PC-3 (cell line): ENCODE data around the gene NTM. TPM values are rescaled to one million over a fixed set of nuclear protein-coding genes. Genes with fewer than 3 reads are reported as not detected.
A peak's percentile ranks its signal among the peaks of the same experiment; 100 is the strongest.

Source experiments
- ATAC-seq: fragments of 200-7000 bp; cut with Tn5 transposase; 2 replicates; pipeline ENCODE4 v1.9.1; 2020; ENCODE audit warnings: mild to moderate bottlenecking, moderate library complexity
- BruUV-seq: library from RNA; stranded (reverse); fragments of 400-500 nt; replicated peaks from 2 replicates; lab custom pipeline; 2021; lab: Mats Ljungman, UMichigan
- CTCF ChIA-PET: fragments of 300-600 bp; sonication (Branson Sonifier 250); formaldehyde crosslinking; loops from one replicate; lab custom pipeline; 2022; ENCODE audit warnings: antibody characterized with exemption; lab: Charles Lee
- POLR2A ChIA-PET: fragments of 300-600 bp; sonication (Branson Sonifier 250); formaldehyde crosslinking; loops from one replicate; lab custom pipeline; 2022; ENCODE audit warnings: antibody characterized with exemption; ENCODE audit not compliant: unreplicated experiment; lab: Charles Lee
- DNase-seq: peaks from one replicate; pipeline ENCODE4 v3.0.0-alpha.2; 2015
- H2AFZ ChIP-seq: fragments of 300-600 bp; sonication (generic); 2 replicates; pipeline ENCODE4 v1.6.0; 2016; ENCODE audit warnings: antibody characterized with exemption, low read length
- H3F3A ChIP-seq: fragments of 300-600 bp; sonication (generic); one replicate; pipeline ENCODE4 v1.6.0; 2017; ENCODE audit warnings: antibody characterized with exemption, low read length, control low read depth, mild to moderate bottlenecking; ENCODE audit not compliant: unreplicated experiment
- H3K27ac ChIP-seq: fragments of 300-600 bp; sonication (generic); 2 replicates; pipeline ENCODE4 v1.5.1; 2016; ENCODE audit warnings: mild to moderate bottlenecking, low read length
- H3K27me3 ChIP-seq: fragments of 300-600 bp; sonication (generic); 2 replicates; pipeline ENCODE4 v1.6.1; 2016; ENCODE audit warnings: low read length, mixed read lengths
- H3K36me3 ChIP-seq: fragments of 300-600 bp; sonication (generic); 2 replicates; pipeline ENCODE4 v1.6.1; 2016; ENCODE audit warnings: low read depth, mixed run types, low read length, mixed read lengths
- H3K4me1 ChIP-seq: fragments of 300-600 bp; sonication (generic); 2 replicates; pipeline ENCODE4 v1.5.1; 2016; ENCODE audit warnings: low read length; ENCODE audit not compliant: insufficient read depth
- H3K4me2 ChIP-seq: fragments of 300-600 bp; sonication (generic); 2 replicates; pipeline ENCODE4 v1.6.0; 2016; ENCODE audit warnings: low read length
- H3K4me3 ChIP-seq: fragments of 300-600 bp; sonication (generic); 2 replicates; pipeline ENCODE4 v1.5.1; 2016; ENCODE audit warnings: mild to moderate bottlenecking, low read length, mixed read lengths
- H3K79me2 ChIP-seq: fragments of 300-600 bp; sonication (generic); 2 replicates; pipeline ENCODE4 v1.6.1; 2017; ENCODE audit warnings: low read length, mixed read lengths
- H3K9ac ChIP-seq: fragments of 300-600 bp; sonication (generic); 2 replicates; pipeline ENCODE4 v1.6.0; 2016; ENCODE audit warnings: mild to moderate bottlenecking, low read length
- H3K9me2 ChIP-seq: fragments of 300-600 bp; sonication (generic); replicated peaks from 2 replicates; pipeline ENCODE4 v1.6.1; 2016; ENCODE audit warnings: mixed run types, low read length, mixed read lengths
- H3K9me3 ChIP-seq: fragments of 300-600 bp; sonication (generic); 2 replicates; pipeline ENCODE4 v1.6.1; 2016; ENCODE audit warnings: low read length, mixed read lengths
- H4K20me1 ChIP-seq: fragments of 300-600 bp; sonication (generic); 2 replicates; pipeline ENCODE4 v1.6.1; 2016; ENCODE audit warnings: low read length, mixed read lengths
- CTCF ChIP-seq: fragments of 300-600 bp; sonication (generic); conservative IDR thresholded peaks from 2 replicates; pipeline ENCODE4 v1.5.1; 2017; ENCODE audit warnings: antibody characterized with exemption, low read depth, mild to moderate bottlenecking, low read length
- EZH2 ChIP-seq: fragments of 300-600 bp; sonication (generic); IDR thresholded peaks from one replicate; pipeline ENCODE4 v1.6.1; 2017; ENCODE audit warnings: antibody characterized with exemption, mild to moderate bottlenecking, low read length; ENCODE audit not compliant: unreplicated experiment
- EZH2phosphoT487 ChIP-seq: fragments of 300-600 bp; sonication (generic); IDR thresholded peaks from 2 replicates; pipeline ENCODE4 v1.6.1; 2018; ENCODE audit warnings: mild to moderate bottlenecking, antibody characterized with exemption, low read length, borderline replicate concordance
- intact Hi-C: fragments of 100-400 bp; cut with micrococcal nuclease; formaldehyde crosslinking; loops from 2 replicates; pipeline ENCODE4 v1.9.0; 2023
- total RNA-seq: library from RNA; depleted of rRNA; stranded (reverse); fragments of >200 nt; gene quantifications from 2 replicates; pipeline ENCODE4 v1.2.3, GENCODE V29; 2014

Gene NTM
- total RNA-seq, 1 experiment from 2014 or later, result not detected

- H3K9me2 ChIP-seq, result no peaks in the 10 kb centered on the region
- ATAC-seq (no peak), DNase-seq (no peak)
- no peak overlapping the region for H3K4me3 ChIP-seq
- intact Hi-C loops, result no loop called here
- no peaks in the 10 kb centered on the region for H3K79me2 ChIP-seq
- H3K4me2 ChIP-seq, result no peak overlapping the region
- no peaks in the 10 kb centered on the region for H3K4me1 ChIP-seq
- H3K36me3 ChIP-seq, result no peaks in the 10 kb centered on the region
- no peak overlapping the region for H3K9ac ChIP-seq
- ChIA-PET POLR2A (no interaction called here), CTCF (no interaction called here)
- no peak overlapping the region for H2AFZ ChIP-seq
- no peak for TF ChIP-seq EZH2
- TF ChIP-seq CTCF, result no peak
- no peak for TF ChIP-seq EZH2phosphoT487
- H3K27me3 ChIP-seq, result peaks cover 44% of the 10 kb centered on the region
- no peak overlapping the region for H3K27ac ChIP-seq
- no peaks in the 10 kb centered on the region for H4K20me1 ChIP-seq
- no TSS peak for BruUV-seq
- no peaks in the 10 kb centered on the region for H3K9me3 ChIP-seq
- no peaks in the 10 kb centered on the region for H3F3A ChIP-seq
Measured at GRCh38 chr11:131544591-131544990, 174.2 kb downstream of the NTM start.

GRCh38 chr11:131546218-131546895 lies 175.9 kb downstream of the NTM start:
- Histone ChIP-seq H3K9me2 (no peaks in the 10 kb centered on the region), H4K20me1 (no peaks in the 10 kb centered on the region), H3K36me3 (no peaks in the 10 kb centered on the region), H3K27ac (no peak overlapping the region), H3K9ac (no peak overlapping the region), H3K4me2 (no peak overlapping the region), H3K9me3 (no peaks in the 10 kb centered on the region), H2AFZ (no peak overlapping the region), H3K79me2 (no peaks in the 10 kb centered on the region), H3K27me3 (peaks cover 44% of the 10 kb centered on the region), H3K4me3 (0 out of 2 replicates have a peak overlapping the region, but pooled peaks have one; percentile 28), H3F3A (no peaks in the 10 kb centered on the region), H3K4me1 (no peaks in the 10 kb centered on the region)
- intact Hi-C loops, result no loop called here
- ATAC-seq, result no peak
- no TSS peak for BruUV-seq
- TF ChIP-seq EZH2phosphoT487 (no peak), EZH2 (no peak), CTCF (no peak)
- DNase-seq, result no peak
- POLR2A ChIA-PET, result no interaction called here
- CTCF ChIA-PET, result no interaction called here

- H3K27me3 ChIP-seq, result peaks cover 49% of the 10 kb centered on the region
- no peaks in the 10 kb centered on the region for H3K4me1 ChIP-seq
- ATAC-seq (no peak), DNase-seq (no peak)
- TF ChIP-seq EZH2phosphoT487 (no peak), EZH2 (no peak), CTCF (no peak)
- H3K4me2 ChIP-seq, result no peak overlapping the region
- H3K27ac ChIP-seq, result no peak overlapping the region
- no peak overlapping the region for H2AFZ ChIP-seq
- no peaks in the 10 kb centered on the region for H3F3A ChIP-seq
- intact Hi-C loops, result no loop called here
- CTCF ChIA-PET, result no interaction called here
- H3K4me3 ChIP-seq, result no peak overlapping the region
- H3K79me2 ChIP-seq, result no peaks in the 10 kb centered on the region
- no peaks in the 10 kb centered on the region for H3K36me3 ChIP-seq
- no peak overlapping the region for H3K9ac ChIP-seq
- no peaks in the 10 kb centered on the region for H3K9me3 ChIP-seq
- no peaks in the 10 kb centered on the region for H3K9me2 ChIP-seq
- no peaks in the 10 kb centered on the region for H4K20me1 ChIP-seq
- BruUV-seq, result no TSS peak
- POLR2A ChIA-PET, result no interaction called here
Measured at GRCh38 chr11:131549099-131549498, 178.7 kb downstream of the NTM start.
